Right renal pelvis (tissue), 4 donors: ENCODE data around the gene NEU2. TPM values are rescaled to one million over a fixed set of nuclear protein-coding genes. Genes with fewer than 3 reads are reported as not detected.
"Not testable (repeated sequence)": the region's sequence is repeated elsewhere in the genome, so short reads cannot be mapped to it uniquely, and the experiment has no call there.

Experiments used
- DNase-seq, 4 donors: peaks; one replicate each; pipeline ENCODE4 v3.0.0-alpha.2; 2013; ENCODE audit warnings: low read depth in 4 of 4, low spot score in 3 of 4, missing footprints in 1 of 4
- polyA plus RNA-seq, 4 donors: library from polyadenylated mRNA; unstranded; fragments of 120-200 nt; gene quantifications; one replicate each; pipeline ENCODE4 v1.2.1, GENCODE V29; 2013; ENCODE audit not compliant: insufficient read length in 4 of 4

Gene NEU2
- polyA plus RNA-seq, 4 donors: not detected

GRCh38 chr2:233053928-233054784, 21.7 kb downstream of the NEU2 start:
- DNase-seq: peak in 1 of 4 donors; percentile 28

GRCh38 chr2:233055362-233055761, 22.9 kb downstream of the NEU2 start:
- no peak for DNase-seq

- no peak for DNase-seq
Observed at GRCh38 chr2:233056961-233057605, 24.6 kb downstream of the NEU2 start.

- no peak for DNase-seq
Observed at GRCh38 chr2:233058717-233059546, 26.5 kb downstream of the NEU2 start.

- DNase-seq: no peak
Observed at GRCh38 chr2:233059547-233059796, 27.0 kb downstream of the NEU2 start.

- no peak for DNase-seq
Observed at GRCh38 chr2:233059797-233060500, 27.5 kb downstream of the NEU2 start, which contains the start of gene INPP5D. Gene INPP5D, plus strand, starts transcription at chr2:233060342. Its CDS starts 137 bp downstream, at chr2:233060479.

GRCh38 chr2:233060501-233060979, 28.1 kb downstream of the NEU2 start:
- DNase-seq: no peak

GRCh38 chr2:233060980-233061590, 28.6 kb downstream of the NEU2 start:
- DNase-seq: no peak

- no peak for DNase-seq
Observed at GRCh38 chr2:233061591-233062450, 29.3 kb downstream of the NEU2 start.

- DNase-seq: no peak
Observed at GRCh38 chr2:233062451-233062850, 30.0 kb downstream of the NEU2 start.

- no peak for DNase-seq
Observed at GRCh38 chr2:233062946-233063268, 30.4 kb downstream of the NEU2 start.

- DNase-seq: no peak
Observed at GRCh38 chr2:233063269-233063975, 30.9 kb downstream of the NEU2 start.

- DNase-seq: no peak
Observed at GRCh38 chr2:233063976-233064411, 31.5 kb downstream of the NEU2 start.

GRCh38 chr2:233064530-233065199, 32.2 kb downstream of the NEU2 start:
- no peak for DNase-seq

- DNase-seq: not testable (repeated sequence)
Observed at GRCh38 chr2:233065200-233065589, 32.7 kb downstream of the NEU2 start.

- no peak for DNase-seq
Observed at GRCh38 chr2:233065954-233066470, 33.5 kb downstream of the NEU2 start.

- DNase-seq: no peak
Observed at GRCh38 chr2:233068762-233069418, 36.4 kb downstream of the NEU2 start.
